LNCaP clone FGC (cell line): Measurements from ENCODE around the gene GIT2.

Experiments used
- DNase-seq: peaks from one replicate; pipeline ENCODE4 v3.0.0-alpha.2; 2011; ENCODE audit warnings: low read depth
- H3K4me3 ChIP-seq: 2 replicates; pipeline ENCODE4 v1.5.1; 2011; ENCODE audit warnings: mild to moderate bottlenecking, low read depth, low read length, control low read depth
- CTCF ChIP-seq: IDR thresholded peaks from 2 replicates; pipeline ENCODE4 v1.5.1; 2012; ENCODE audit warnings: mild to moderate bottlenecking; ENCODE audit not compliant: control insufficient read depth, insufficient read depth; ENCODE audit errors: extremely low read depth

Gene GIT2

DNA sequence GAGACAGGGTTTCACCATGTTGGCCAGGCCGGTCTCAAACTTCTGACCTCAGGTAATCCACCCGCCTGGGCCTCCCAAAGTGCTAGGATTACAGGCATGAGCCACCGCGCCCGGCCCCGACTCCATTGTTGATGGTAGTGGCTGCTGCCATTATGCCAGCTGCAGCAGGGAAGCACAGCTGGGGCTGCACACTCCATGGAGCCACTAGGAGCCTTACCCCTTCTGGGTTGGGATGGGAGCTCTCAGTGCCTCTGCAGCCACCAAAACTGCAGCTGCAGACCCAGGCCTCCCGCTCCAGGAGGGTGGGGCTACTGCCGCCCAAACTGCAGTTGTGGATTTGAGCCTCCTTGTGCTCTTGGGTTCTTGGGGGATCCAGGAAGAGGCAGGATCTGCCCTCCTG, 70.2 kb downstream of the GIT2 start:
- no peak for DNase-seq
- H3K4me3 ChIP-seq = no peak overlapping the region
- TF ChIP-seq CTCF = no peak

GRCh38 chr12:109925185-109925840, 70.9 kb downstream of the GIT2 start:
- TF ChIP-seq CTCF = no peak

GRCh38 chr12:109923481-109924245, 72.5 kb downstream of the GIT2 start:
- no peak overlapping the region for H3K4me3 ChIP-seq
- DNase-seq = no peak
- no peak for TF ChIP-seq CTCF

More at GRCh38 chr12:109925185-109925840, 70.9 kb downstream of the GIT2 start:
- DNase-seq = no peak
- H3K4me3 ChIP-seq = no peak overlapping the region

DNA sequence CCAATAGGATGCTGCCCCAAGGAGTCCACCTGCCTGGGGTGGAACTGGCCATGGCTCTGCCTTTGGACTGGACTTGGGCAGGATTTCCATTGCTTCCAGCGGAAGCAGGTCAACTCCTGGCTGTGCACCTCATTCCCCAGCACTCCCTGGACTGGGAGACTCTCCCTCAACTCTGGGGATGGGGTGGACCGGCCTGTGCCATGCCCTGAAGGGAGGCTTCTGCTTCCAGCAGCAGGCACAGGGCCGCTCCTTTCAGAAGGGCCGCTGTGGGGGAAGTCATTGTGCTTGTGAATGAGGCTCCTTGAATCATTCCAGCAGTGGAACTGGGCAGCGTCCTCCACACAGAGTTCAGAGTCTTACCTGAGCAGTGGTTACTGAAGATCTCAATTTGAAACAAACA, 73.1 kb downstream of the GIT2 start:
- no peak for TF ChIP-seq CTCF
- DNase-seq = no peak

GRCh38 chr12:109921982-109922381, 74.2 kb downstream of the GIT2 start:
- no peak for DNase-seq
- TF ChIP-seq CTCF = no peak
- H3K4me3 ChIP-seq = no peak overlapping the region

More for the DNA sequence above, 73.1 kb downstream of the GIT2 start:
- H3K4me3 ChIP-seq = no peak overlapping the region

DNA sequence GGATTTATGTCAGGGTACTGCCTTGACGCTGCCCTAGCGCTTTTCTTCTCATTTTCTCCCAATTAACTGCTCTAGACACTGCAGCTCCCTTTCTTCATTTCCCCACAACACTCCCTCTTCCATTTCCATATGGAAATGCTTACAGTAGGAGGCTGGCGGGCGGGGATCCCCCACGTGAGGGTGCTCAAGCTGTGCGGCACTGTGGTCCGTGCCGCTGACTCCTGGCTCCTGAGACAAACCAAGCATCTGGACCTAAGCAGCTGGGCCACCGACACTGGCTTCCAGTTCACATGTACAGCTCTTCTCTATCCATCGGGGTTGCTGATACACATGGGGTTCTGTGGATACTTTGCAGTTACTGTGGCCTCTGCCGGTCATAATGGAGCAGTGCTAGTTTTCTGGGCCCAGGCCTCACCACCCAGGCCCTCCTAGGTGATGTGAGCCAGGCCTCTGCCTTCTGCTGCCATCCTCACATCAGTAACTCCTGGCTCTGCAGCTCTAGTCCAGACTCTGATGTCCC, 75.8 kb downstream of the GIT2 start:
- no peak for TF ChIP-seq CTCF
- DNase-seq = no peak
- H3K4me3 ChIP-seq = no peak overlapping the region
